Hindlimb muscle (tissue), 1 donor: ENCODE measurements around the gene OXER1. TPM values are rescaled to one million over a fixed set of nuclear protein-coding genes. Genes with fewer than 3 reads are reported as not detected.
"Not testable (repeated sequence)": the region's sequence is repeated elsewhere in the genome, so short reads cannot be mapped to it uniquely, and the experiment has no call there.

Source experiments
- DNase-seq: peaks from one replicate; pipeline ENCODE4 v3.0.0-alpha.2; 2013
- polyA plus RNA-seq: library from polyadenylated mRNA; unstranded; fragments of 120-200 nt; gene quantifications from one replicate; pipeline ENCODE4 v1.2.1, GENCODE V29; 2013; ENCODE audit not compliant: insufficient read length

The OXER1 gene
- polyA plus RNA-seq, 1 donor: 7.0 TPM

GRCh38 chr2:42752314-42752713 is 11.6 kb downstream of the OXER1 start:
- no peak for DNase-seq

DNA sequence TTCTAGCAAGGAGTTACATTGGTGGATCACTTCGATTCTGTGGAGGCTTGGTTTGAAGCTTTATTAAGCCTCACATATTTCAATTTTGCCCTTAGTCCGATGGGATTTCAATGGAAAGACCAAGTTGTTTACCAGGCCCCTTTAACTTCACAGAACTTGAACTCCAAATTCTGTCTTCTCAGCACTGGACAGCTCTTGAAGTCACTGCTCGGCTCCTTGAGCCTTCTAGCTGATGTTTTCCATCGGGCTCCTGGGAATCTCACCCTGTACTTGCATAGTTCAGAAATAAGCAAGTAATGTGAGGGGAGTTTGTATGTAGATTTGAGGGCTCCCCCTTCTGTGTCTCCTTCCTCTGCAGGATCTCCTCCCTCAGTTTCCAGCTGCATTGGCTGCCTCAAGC is 15.1 kb downstream of the OXER1 start:
- DNase-seq: no peak

DNA sequence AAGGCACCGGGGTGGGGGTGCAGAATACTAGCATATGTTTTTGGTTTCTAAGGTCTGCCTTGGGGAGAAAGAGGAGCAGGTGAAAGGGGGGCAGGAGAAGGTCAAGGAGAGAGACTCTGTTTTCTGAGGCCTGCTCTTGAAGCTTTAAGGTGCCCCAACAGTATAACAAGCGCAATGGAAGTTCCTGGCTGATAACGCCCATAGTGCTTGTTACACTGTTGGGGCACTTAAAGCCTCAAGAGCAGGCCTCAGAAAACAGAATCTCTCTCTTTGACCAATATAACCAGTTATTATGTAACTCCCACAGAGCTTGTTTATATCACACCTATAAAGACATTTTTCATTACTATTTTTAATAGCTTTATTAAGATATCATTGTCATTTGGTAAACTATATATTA is 16.5 kb downstream of the OXER1 start:
- DNase-seq: no peak

DNA sequence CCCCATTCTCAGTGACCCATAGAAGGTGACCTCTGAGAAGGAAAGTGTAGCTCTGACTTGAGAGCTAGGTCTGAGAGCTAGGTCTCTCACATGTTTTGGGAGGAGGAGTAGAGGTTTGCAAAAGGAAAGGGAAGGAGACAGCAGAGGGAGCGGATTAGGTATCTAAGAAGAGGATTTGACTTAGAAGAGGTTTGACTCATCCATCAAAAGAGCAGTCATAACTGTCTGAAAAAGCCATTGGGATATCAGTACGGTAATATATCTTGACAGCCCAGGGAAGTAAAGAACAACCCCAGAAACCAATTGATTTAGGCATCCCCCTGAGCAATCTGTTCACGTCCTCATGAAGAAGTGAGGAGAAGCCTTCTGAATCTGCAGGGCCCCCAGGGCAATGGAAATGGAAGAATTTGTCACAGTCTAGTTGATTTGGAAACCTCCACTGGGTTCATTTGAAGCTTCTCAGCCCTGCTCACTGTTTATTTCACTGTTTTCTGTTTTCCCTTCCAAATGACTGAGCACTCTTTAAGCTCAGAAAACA is 19.3 kb downstream of the OXER1 start:
- DNase-seq: no peak

DNA sequence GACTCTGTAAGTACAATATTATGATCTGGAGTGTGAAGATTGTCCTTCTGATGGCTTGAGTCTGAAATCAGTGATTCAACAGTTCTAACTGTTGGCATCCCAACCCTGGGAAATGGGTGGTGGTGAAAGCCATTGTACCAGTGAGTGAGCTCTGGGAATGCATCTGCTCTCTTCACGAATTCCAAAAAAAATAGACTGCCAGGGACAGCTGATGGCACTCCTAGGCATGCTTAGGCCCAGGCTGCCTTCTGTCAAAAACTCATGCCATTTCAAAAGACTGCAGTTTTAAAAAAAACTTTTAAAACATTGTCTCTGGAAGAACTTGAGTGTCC is 20.3 kb downstream of the OXER1 start:
- no peak for DNase-seq

GRCh38 chr2:42742740-42743658 is 20.9 kb downstream of the OXER1 start:
- DNase-seq: no peak

DNA sequence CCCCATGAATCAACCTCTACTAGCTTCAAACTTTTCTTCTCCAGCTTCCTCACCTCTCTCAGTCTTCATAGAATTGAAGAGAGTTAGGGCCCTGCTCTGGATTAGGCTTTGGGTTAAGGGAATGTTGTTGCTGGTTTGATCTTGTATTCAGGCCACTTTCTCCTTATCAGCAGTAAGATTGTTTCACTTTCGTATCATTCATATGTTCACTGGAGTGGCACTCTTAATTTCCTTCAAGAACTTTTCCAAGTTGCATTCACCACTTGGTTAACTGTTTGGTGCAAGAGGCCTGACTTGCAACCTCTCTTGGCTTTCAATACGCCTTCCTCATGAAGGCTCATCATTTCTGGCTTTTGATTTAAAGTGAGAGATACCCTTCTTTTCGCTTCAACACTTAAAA is 22.8 kb downstream of the OXER1 start:
- DNase-seq: no peak

DNA sequence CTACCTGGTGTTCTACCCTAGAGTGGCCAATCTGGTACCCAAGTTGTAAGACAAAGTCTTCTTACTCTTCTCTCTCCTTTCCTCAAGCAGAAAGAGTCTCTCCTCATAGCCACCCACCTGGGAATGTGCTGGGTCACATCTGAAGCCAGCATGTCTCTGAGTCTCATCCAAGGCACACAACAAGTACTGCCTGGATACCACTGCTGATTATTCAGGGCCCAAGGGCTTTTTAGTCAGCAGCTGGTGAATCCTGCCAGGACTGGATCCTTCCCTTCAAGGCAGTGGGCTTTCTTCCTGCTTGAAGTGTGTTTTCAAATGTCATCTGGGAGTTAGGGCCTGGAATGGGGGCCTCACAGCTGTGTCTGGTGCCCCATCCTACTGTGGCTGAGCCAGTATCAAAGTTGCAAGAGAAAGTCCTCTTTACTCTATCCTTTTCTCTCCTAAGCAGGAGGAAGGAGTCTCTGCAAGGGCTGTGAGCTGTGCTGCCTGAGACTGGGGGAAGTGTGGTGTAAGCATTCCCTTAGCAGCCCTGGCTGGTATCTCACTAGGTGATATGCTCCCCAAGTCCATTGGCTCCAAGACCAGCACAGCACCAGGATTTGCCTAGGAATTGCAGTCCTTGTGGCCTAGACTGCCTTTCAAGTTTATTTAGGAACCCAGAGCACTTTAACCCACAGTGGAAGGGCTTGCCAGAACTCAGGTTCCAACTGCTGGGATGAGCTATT is 27.2 kb downstream of the OXER1 start:
- no peak for DNase-seq

DNA sequence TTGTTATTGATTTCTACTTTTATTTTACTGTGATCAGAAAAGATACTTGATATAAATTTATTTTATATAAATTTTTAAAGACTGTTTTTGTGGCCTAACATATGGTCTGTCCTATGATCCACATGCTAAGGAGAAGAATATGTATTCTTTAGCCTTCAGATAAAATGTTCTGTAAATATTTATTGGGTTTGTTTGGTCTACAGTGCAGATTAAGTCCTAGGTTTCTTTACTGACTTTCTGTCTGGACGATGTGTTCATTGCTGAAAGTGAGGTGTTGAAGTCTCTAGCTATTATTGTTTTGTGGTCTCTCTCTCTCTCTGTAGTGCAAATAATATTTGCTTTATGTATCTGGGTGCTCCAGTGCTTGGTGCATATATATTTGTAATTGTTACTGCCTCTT is 30.1 kb downstream of the OXER1 start:
- no peak for DNase-seq

DNA sequence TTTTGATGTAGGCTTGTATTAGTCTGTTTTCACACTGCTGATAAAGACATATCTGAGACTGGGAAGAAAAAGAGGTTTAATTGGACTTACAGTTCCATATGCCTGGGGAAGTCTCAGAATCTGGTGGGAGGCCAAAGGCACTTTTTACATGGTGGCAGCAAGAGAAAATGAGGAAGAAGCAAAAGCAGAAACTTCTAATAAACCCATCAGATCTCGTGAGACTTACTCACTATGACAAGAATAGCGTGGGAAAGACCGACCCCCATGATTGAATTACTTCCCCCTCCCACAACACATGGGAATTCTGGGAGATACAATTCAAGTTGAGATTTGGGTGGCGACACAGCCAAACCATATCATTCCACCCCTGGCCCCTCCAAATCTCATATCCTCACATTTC is 32.6 kb downstream of the OXER1 start:
- not testable (repeated sequence) for DNase-seq

DNA sequence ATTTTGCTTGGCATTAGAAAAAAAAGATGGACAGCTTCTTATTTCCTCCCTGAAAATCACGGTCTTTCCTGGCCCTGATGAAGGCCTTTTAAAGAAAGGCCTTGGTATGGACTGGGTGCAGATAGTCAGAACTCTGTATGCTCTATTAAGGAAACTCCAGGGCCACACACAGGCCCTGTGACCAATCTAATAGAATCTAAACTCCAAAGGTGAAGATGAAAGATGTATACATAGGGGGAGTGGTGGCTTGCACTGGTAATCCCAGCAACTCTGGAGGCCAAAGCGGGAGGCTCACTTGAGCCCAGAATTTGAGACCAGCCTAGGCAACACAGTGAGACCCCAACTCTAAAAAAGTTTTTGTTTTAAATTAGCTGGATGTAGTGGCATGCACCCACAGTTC is 37.3 kb downstream of the OXER1 start:
- no peak for DNase-seq

DNA sequence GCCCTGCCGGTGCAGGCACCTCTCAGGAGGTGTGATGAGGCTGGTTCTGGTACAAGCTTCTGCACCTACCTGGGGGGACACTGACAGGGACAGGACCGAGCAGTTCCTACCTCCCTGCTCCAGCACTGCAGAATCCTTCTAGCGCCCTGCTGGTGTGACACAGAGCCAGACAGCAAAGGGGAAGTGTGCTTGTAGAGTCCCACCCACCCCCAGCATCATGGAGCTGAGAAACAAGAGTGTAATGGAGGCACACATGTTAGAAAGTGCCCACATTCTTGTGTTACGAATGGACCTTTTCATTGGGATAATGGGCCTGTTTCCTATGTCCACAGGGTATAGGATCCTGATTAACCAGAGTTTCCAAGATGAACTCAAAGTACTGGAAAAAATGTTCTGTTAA is 38.3 kb downstream of the OXER1 start:
- no peak for DNase-seq

DNA sequence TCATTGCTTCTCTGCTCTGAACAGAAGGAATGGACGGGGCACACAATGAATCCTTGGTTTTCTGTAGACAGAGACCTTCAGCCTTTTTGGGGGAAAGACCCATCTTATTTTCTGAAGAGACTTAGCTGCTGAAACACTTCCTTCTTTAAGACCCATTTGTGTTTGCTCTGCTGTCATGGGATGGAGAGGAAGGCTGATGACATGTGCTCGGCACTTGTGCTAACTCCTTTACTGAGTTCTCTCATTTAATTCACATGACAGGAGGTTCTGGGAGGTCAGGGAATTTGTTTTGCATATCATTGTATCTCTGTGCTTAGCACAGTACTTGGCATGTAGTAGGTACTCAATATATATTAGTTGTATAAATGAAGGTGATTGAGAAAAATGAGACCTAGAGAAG is 39.0 kb downstream of the OXER1 start:
- no peak for DNase-seq

DNA sequence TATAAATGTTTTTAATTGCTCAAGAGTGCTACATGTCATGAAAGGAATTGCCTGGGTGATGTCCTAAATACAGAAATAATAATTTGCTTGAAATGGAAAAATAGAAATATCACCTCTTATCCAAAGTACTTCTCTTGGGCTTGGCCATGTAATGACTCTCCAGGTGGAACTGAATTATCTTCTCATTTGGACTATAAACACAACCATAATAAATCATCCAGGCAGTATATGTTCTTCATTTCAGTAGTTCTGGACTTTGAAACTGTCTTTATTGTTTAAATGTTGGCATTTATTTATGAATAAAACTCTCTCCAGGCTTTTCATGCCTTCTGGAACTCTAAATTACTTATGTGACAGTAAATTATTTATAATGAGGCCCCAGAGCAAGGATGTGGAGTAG is 40.5 kb downstream of the OXER1 start:
- no peak for DNase-seq

- no peak for DNase-seq
Measured at GRCh38 chr2:42722320-42723190, 41.4 kb downstream of the OXER1 start.

- DNase-seq: no peak
Measured at GRCh38 chr2:42721898-42722297, 42.0 kb downstream of the OXER1 start.

DNA sequence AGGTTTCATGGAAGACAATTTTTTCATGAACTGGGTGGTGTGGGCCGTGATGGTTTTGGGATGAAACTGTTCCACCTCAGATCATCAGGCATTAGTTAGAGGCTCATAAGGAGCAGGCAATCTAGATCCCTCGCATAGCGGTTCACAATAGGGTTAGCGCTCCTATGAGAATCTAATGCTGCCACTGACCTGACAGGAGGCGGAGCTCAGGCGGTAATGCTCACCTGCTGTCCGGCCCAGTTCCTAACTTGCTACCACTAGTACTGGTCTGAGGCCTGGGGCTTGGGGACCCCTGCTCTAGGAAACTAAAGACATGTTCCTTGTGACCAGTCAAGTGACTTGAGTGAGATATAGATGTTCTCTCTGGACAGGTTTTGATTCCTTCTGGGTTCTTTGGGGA is 49.2 kb downstream of the OXER1 start:
- DNase-seq: no peak

- no peak for DNase-seq
Measured at GRCh38 chr2:42713920-42714319, 50.0 kb downstream of the OXER1 start.

DNA sequence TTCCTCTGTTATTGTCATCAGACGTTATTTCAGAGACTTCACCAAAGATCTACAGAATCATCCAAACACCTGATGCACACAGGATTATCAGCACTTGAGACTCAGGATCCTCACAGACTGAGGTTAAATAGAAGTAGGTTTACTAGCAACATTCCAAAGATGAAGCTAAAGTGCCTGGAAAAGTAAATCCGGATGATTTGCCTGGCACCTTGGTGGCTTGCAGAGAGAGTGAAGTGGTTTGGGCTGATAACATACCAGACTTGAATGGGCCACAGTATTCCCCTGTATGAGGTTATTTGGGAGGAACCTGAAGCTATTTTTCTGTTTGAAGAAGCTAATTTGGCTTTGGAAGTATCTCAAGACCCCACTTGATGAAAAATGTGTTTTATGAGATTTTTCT is 51.0 kb downstream of the OXER1 start:
- no peak for DNase-seq
